HepG2 (cell line): ENCODE measurements around the gene ANAPC1. TPM values are rescaled to one million over a fixed set of nuclear protein-coding genes. Genes with fewer than 3 reads are reported as not detected.

ENCODE experiments used
- ATAC-seq: fragments of 200-7000 bp; cut with Tn5 transposase; 3 replicates; pipeline ENCODE4 v1.9.1; 2020; ENCODE audit warnings: mild to moderate bottlenecking, moderate library complexity
- Bru-seq: library from RNA; stranded (reverse); fragments of 400-500 nt; gene quantifications from one replicate; lab custom pipeline; 2021; lab: Mats Ljungman, UMichigan
- BruChase-seq, 2 experiments: library from RNA; stranded (reverse); fragments of 400-500 nt; gene quantifications; one replicate each; lab custom pipeline; 2021; lab: Mats Ljungman, UMichigan
- BruUV-seq: library from RNA; stranded (reverse); fragments of 400-500 nt; replicated peaks from 2 replicates; lab custom pipeline; 2021; lab: Mats Ljungman, UMichigan
- CTCF ChIA-PET: fragments of 300-600 bp; formaldehyde crosslinking; extraction: SDS; loops from one replicate; lab custom pipeline; 2021; ENCODE audit warnings: low total read pairs, inconsistent platforms, low intra/inter-chr PET ratio; lab: Yijun Ruan, JAX
- POLR2A ChIA-PET: fragments of 350-600 bp; sonication (Branson Sonifier 250); formaldehyde crosslinking; loops from one replicate; lab custom pipeline; 2020; ENCODE audit warnings: antibody characterized with exemption, inconsistent platforms; lab: Yijun Ruan, JAX
- DNase-seq: peaks from one replicate; pipeline ENCODE4 v3.0.0-alpha.2; 2015; ENCODE audit warnings: low spot score
- FAIRE-seq: peaks from 3 replicates; lab custom pipeline; 2011; peaks lifted over from hg19 to GRCh38; lab: Jason Lieb, UNC
- H2AFZ ChIP-seq: one replicate; pipeline ENCODE4 v1.6.1; 2011; ENCODE audit warnings: low read length, inconsistent platforms
- H3K27ac ChIP-seq: fragments of 300-600 bp; 3 replicates; pipeline ENCODE4 v1.8.0; 2011; ENCODE audit warnings: mixed run types, mild to moderate bottlenecking, mixed read lengths, low read length, inconsistent platforms; ENCODE audit not compliant: insufficient read depth; ENCODE audit errors: extremely low read length
- H3K27me3 ChIP-seq, 2 experiments: fragments of 200-600 bp in 1 of 2; 2 replicates in 1 of 2; 3 replicates in 1 of 2; pipeline versions ENCODE4 v1.6.0 to v1.8.0; 2011; ENCODE audit warnings: low read length in 2 of 2, mild to moderate bottlenecking in 2 of 2, moderate library complexity in 2 of 2, inconsistent platforms in 1 of 2; ENCODE audit not compliant: insufficient read depth in 2 of 2, control insufficient read depth in 1 of 2
- H3K36me3 ChIP-seq, 2 experiments: fragments of 200-600 bp in 1 of 2; replicated peaks in 1 of 2; 2 replicates in 1 of 2; 3 replicates in 1 of 2; pipeline versions ENCODE4 v1.5.1 to v1.8.0; 2011; ENCODE audit warnings: low read length in 2 of 2, inconsistent platforms in 1 of 2; ENCODE audit not compliant: insufficient read depth in 2 of 2, control insufficient read depth in 1 of 2
- H3K4me1 ChIP-seq: 2 replicates; pipeline ENCODE4 v1.5.1; 2012; ENCODE audit warnings: low read length, inconsistent platforms; ENCODE audit not compliant: insufficient read depth
- H3K4me2 ChIP-seq: 2 replicates; pipeline ENCODE4 v1.6.0; 2011; ENCODE audit warnings: low read depth, low read length, inconsistent platforms
- H3K4me3 ChIP-seq, 3 experiments: fragments of 200-600 bp in 1 of 3; sonication (generic), shearing (Covaris generic) in 1 of 3; replicated peaks in 1 of 3; 2 replicates each; pipeline ENCODE4 v1.5.1; 2011 to 2016; ENCODE audit warnings: low read length in 3 of 3, inconsistent platforms in 2 of 3, low read depth in 2 of 3, mild to moderate bottlenecking in 2 of 3, control low read depth in 1 of 3, mixed read lengths in 1 of 3; ENCODE audit not compliant: insufficient read depth in 1 of 3
- H3K79me2 ChIP-seq: one replicate; pipeline ENCODE4 v1.6.1; 2011; ENCODE audit warnings: low read length, inconsistent platforms; ENCODE audit not compliant: insufficient read depth
- H3K9ac ChIP-seq: 2 replicates; pipeline ENCODE4 v1.6.0; 2011; ENCODE audit warnings: mild to moderate bottlenecking, low read depth, low read length, inconsistent platforms; ENCODE audit not compliant: insufficient read depth
- H3K9me3 ChIP-seq: 2 replicates; pipeline ENCODE4 v1.5.1; 2012; ENCODE audit warnings: mild to moderate bottlenecking, low read length
- H4K20me1 ChIP-seq: 2 replicates; pipeline ENCODE4 v1.6.0; 2011; ENCODE audit warnings: inconsistent platforms, mild to moderate bottlenecking, low read length, moderate library complexity; ENCODE audit not compliant: insufficient read depth
- ADNP ChIP-seq: sonication (generic); formaldehyde crosslinking; IDR thresholded peaks from 2 replicates; pipeline ENCODE4 v1.4.0; 2020; ENCODE audit warnings: missing genetic modification reagents
- CEBPG ChIP-seq: IDR thresholded peaks from 2 replicates; pipeline ENCODE4 v1.6.1; 2016
- CHCHD3 ChIP-seq: sonication (generic); formaldehyde crosslinking; IDR thresholded peaks from 2 replicates; pipeline ENCODE4 v1.8.0; 2022; ENCODE audit warnings: mild to moderate bottlenecking, missing genetic modification reagents, moderate library complexity
- KMT2A ChIP-seq: sonication (generic); formaldehyde crosslinking; IDR thresholded peaks from 2 replicates; pipeline ENCODE4 v1.4.0; 2020; ENCODE audit warnings: missing genetic modification reagents
- REPIN1 ChIP-seq: sonication (generic); formaldehyde crosslinking; IDR thresholded peaks from 2 replicates; pipeline ENCODE4 v1.8.0; 2022; ENCODE audit warnings: missing genetic modification reagents, low read depth, mild to moderate bottlenecking, borderline replicate concordance
- ZC3H4 ChIP-seq: sonication (generic); formaldehyde crosslinking; IDR thresholded peaks from 2 replicates; pipeline ENCODE4 v1.4.0; 2020; ENCODE audit warnings: missing genetic modification reagents, borderline replicate concordance
- ZNF12 ChIP-seq: sonication (generic); formaldehyde crosslinking; IDR thresholded peaks from 2 replicates; pipeline ENCODE4 v1.5.0; 2020; ENCODE audit warnings: missing genetic modification reagents
- ZNF124 ChIP-seq: sonication (generic); formaldehyde crosslinking; IDR thresholded peaks from 2 replicates; pipeline ENCODE4 v1.4.0; 2020; ENCODE audit warnings: missing genetic modification reagents
- ZNF224 ChIP-seq: sonication (generic); formaldehyde crosslinking; IDR thresholded peaks from 2 replicates; pipeline ENCODE4 v1.5.0; 2020; ENCODE audit warnings: mild to moderate bottlenecking, missing genetic modification reagents
- ZNF766 ChIP-seq: sonication (generic); formaldehyde crosslinking; IDR thresholded peaks from 2 replicates; pipeline ENCODE4 v1.5.0; 2020; ENCODE audit warnings: missing genetic modification reagents, borderline replicate concordance
- ZNF878 ChIP-seq: sonication (generic); formaldehyde crosslinking; IDR thresholded peaks from 2 replicates; pipeline ENCODE4 v1.8.1; 2023; ENCODE audit warnings: mild to moderate bottlenecking, missing genetic modification reagents, moderate library complexity
- WGBS: methylation state at CpG from one replicate; pipeline ENCODE4 v1.1.6; 2017; ENCODE audit warnings: low lambda C conversion rate; 5-methylcytosine and 5-hydroxymethylcytosine counted together
- in situ Hi-C: cut with HindIII; loops from 2 replicates; pipeline ENCODE4 v1.10.0; 2017; ENCODE audit warnings: low pct_unique_long_range_greater_than_20kb; ENCODE audit not compliant: extremely low pct_ligation_motif_present
- intact Hi-C: fragments of 100-400 bp; cut with micrococcal nuclease; formaldehyde crosslinking; loops from one replicate; pipeline ENCODE4 v1.10.0; 2022; ENCODE audit not compliant: unreplicated experiment
- long read RNA-seq, 2 experiments: library from RNA in 1 of 2; library from polyadenylated mRNA in 1 of 2; stranded (forward) in 1 of 2; unstranded in 1 of 2; transcript quantifications; one replicate each; pipeline ENCODE4 v2.0.0, GENCODE V29; 2019 to 2022
- polyA minus RNA-seq, 3 experiments: library from RNA; depleted of rRNA, polyadenylated mRNA; stranded (reverse); fragments of >200 nt; gene quantifications; 2 replicates each; pipeline ENCODE4 v1.2.3, GENCODE V29; 2011; ENCODE audit warnings: low replicate concordance in 1 of 3
- polyA plus RNA-seq, 8 experiments: library from polyadenylated mRNA; depleted of rRNA in 3 of 8; stranded (reverse) in 7 of 8; unstranded in 1 of 8; fragments of >200 nt; fragmentation: Illumina TruSeq in 4 of 8; extraction: Trizol in 4 of 8; gene quantifications; 2 replicates each; pipeline versions ENCODE4 v1.2.1 to v1.2.3, GENCODE V29; 2011 to 2016; ENCODE audit warnings: low read depth in 4 of 8, missing spikeins in 1 of 8, mixed read lengths in 1 of 8; ENCODE audit not compliant: insufficient read depth in 1 of 8
- total RNA-seq, 5 experiments: library from RNA; depleted of rRNA; stranded (reverse); fragments of >200 nt; fragmentation: Illumina TruSeq; extraction: Trizol; gene quantifications; 2 replicates each; pipeline ENCODE4 v1.2.3, GENCODE V29; 2016; ENCODE audit warnings: low read depth in 1 of 5

The ANAPC1 gene, protein sequence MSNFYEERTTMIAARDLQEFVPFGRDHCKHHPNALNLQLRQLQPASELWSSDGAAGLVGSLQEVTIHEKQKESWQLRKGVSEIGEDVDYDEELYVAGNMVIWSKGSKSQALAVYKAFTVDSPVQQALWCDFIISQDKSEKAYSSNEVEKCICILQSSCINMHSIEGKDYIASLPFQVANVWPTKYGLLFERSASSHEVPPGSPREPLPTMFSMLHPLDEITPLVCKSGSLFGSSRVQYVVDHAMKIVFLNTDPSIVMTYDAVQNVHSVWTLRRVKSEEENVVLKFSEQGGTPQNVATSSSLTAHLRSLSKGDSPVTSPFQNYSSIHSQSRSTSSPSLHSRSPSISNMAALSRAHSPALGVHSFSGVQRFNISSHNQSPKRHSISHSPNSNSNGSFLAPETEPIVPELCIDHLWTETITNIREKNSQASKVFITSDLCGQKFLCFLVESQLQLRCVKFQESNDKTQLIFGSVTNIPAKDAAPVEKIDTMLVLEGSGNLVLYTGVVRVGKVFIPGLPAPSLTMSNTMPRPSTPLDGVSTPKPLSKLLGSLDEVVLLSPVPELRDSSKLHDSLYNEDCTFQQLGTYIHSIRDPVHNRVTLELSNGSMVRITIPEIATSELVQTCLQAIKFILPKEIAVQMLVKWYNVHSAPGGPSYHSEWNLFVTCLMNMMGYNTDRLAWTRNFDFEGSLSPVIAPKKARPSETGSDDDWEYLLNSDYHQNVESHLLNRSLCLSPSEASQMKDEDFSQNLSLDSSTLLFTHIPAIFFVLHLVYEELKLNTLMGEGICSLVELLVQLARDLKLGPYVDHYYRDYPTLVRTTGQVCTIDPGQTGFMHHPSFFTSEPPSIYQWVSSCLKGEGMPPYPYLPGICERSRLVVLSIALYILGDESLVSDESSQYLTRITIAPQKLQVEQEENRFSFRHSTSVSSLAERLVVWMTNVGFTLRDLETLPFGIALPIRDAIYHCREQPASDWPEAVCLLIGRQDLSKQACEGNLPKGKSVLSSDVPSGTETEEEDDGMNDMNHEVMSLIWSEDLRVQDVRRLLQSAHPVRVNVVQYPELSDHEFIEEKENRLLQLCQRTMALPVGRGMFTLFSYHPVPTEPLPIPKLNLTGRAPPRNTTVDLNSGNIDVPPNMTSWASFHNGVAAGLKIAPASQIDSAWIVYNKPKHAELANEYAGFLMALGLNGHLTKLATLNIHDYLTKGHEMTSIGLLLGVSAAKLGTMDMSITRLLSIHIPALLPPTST (N-terminal part only)
- total RNA-seq (2016; rRNA removed; fragmentation: Illumina TruSeq; extraction: Trizol) (89.7 and 109 TPM in 2 replicates), polyA plus RNA-seq (2011; rRNA removed) (42.9 and 50.0 TPM in 2 replicates), polyA minus RNA-seq (2011; rRNA and poly(A)+ RNA removed; ENCODE audit: low replicate concordance) (94.0 and 137 TPM in 2 replicates), Bru-seq, nascent RNA (percentile 90 among the genes with signal in this experiment), BruChase-seq, experiment 1, labeled RNA remaining after a 6-hour chase (percentile 90 among the genes with signal in this experiment), BruChase-seq, experiment 2, labeled RNA remaining after a 2-hour chase (percentile 92 among the genes with signal in this experiment)
- total RNA-seq (2016; cell fraction: cytosol; rRNA removed; fragmentation: Illumina TruSeq; extraction: Trizol; ENCODE audit: low read depth) = 23.1 and 23.4 TPM in 2 replicates
- 86.7 and 103 TPM in 2 replicates for total RNA-seq (2016; cell fraction: insoluble cytoplasmic fraction; rRNA removed; fragmentation: Illumina TruSeq; extraction: Trizol)
- total RNA-seq (2016; cell fraction: membrane; rRNA removed; fragmentation: Illumina TruSeq; extraction: Trizol) = 38.6 and 43.3 TPM in 2 replicates
- 120 and 143 TPM in 2 replicates for total RNA-seq (2016; cell fraction: nucleus; rRNA removed; fragmentation: Illumina TruSeq; extraction: Trizol)
- 36.9 and 41.2 TPM in 2 replicates for polyA plus RNA-seq (2011; cell fraction: cytosol; rRNA removed)
- polyA plus RNA-seq (2011; cell fraction: nucleus; rRNA removed) = 48.7 and 54.2 TPM in 2 replicates
- polyA plus RNA-seq (2012) = 35.3 and 41.2 TPM in 2 replicates
- polyA plus RNA-seq (2016; cell fraction: cytosol; fragmentation: Illumina TruSeq; extraction: Trizol; ENCODE audit: low read depth) = 7.8 and 8.5 TPM in 2 replicates
- polyA plus RNA-seq (2016; cell fraction: insoluble cytoplasmic fraction; fragmentation: Illumina TruSeq; extraction: Trizol; ENCODE audit: low read depth) = 40.8 and 44.3 TPM in 2 replicates
- 10.7 and 11.8 TPM in 2 replicates for polyA plus RNA-seq (2016; cell fraction: membrane; fragmentation: Illumina TruSeq; extraction: Trizol; ENCODE audit: low read depth)
- 53.7 and 58.1 TPM in 2 replicates for polyA plus RNA-seq (2016; cell fraction: nucleus; fragmentation: Illumina TruSeq; extraction: Trizol; ENCODE audit: insufficient read depth, low read depth)
- 65.4 and 74.5 TPM in 2 replicates for polyA minus RNA-seq (2011; cell fraction: cytosol; rRNA and poly(A)+ RNA removed)
- polyA minus RNA-seq (2011; cell fraction: nucleus; rRNA and poly(A)+ RNA removed) = 223 and 242 TPM in 2 replicates
- long read RNA-seq, experiment 1, partial matches to known transcripts = 11 of 21 reads
- long read RNA-seq, experiment 1, other reads (novel, unspliced or antisense) = 5 of 21 reads
- long read RNA-seq, experiment 2, full-length matches to known transcripts = 16 of 101 reads
- long read RNA-seq, experiment 2, partial matches to known transcripts = 43 of 101 reads
- long read RNA-seq, experiment 2, other reads (novel, unspliced or antisense) = 42 of 101 reads

DNA sequence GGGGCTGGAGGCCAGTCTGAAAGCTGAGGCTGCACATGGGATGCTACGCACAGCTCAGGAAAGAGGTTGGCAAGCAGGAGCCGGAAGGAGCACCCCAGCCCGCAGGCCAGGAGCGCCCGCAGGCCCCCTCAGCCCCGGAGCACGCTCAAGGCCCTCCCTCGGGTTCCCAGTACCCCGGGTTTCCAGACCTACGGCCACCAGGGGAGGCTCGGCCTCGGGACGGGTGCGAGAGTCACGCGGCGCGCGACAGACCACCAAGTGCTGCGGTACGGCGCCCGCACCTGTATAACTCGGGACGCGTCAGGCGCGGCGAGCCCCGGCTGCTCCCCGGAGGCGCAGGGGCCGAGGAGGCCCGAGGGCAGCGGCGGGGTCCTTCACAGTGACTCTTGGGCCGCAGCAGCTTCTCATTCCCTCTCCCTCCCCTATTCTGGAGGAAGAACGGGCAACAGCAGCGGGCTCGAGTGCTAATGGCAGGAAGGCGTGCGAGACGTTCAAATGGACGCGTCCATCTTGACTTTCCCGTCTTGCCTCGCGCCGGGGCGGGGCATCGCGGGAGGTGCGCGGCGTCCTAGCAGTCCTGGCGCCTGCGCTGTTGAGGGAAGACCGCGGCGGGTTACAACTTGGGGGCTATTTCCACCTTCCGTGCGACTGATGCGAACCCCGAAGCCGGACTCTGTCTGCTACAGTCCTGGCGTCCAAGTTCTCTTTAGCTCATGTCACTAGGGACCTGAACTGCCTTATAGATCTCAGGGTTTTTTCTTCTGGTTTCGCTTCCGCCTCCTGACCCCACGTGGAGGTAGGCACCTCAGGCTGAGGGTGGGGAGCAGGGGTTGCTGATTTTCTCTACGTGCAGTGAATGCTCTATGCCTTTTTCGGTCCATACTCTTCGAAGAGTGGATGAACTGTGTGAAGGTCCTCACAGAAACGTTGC lies at the start of gene ANAPC1:
Gene ANAPC1, minus strand, starts transcription at position 533 of the 931 bp plus-strand sequence. CDS start 3,368 bp downstream, outside the sequence.
- Histone ChIP-seq H3K27ac (peak within 1 kb of the TSS; percentile 87), H3K9ac (peak within 1 kb of the TSS; percentile 89), H3K4me3 (peak within 1 kb of the TSS; percentile 89 to 97 (median 96)), H2AFZ (peak within 1 kb of the TSS; percentile 91), H3K4me1 (peaks cover 26% of the 10 kb centered on the region), H3K36me3 (peaks cover 1 to 12% of the 10 kb centered on the region in 2 experiments; a peak in 2 of 5 replicates), H4K20me1 (no peaks in the 10 kb centered on the region), H3K79me2 (peaks cover 33% of the 10 kb centered on the region), H3K9me3 (no peaks in the 10 kb centered on the region), H3K27me3 (no peaks in the 10 kb centered on the region; a peak in 1 of 5 replicates), H3K4me2 (peak within 1 kb of the TSS; percentile 80)
- ChIA-PET POLR2A (interaction anchor here (0.7 to 3.5 kb wide), 9 partner anchors 9 to 174 kb away, joined by 3 to 27 read pairs (median 4); partner anchors contain the start of genes MERTK and TMEM87B), CTCF (interaction anchor here (1.0 kb wide), 1 partner anchor 165 kb away, joined by 5 read pairs; no protein-coding TSS in a partner anchor)
- intact Hi-C loops (loop anchor here (10.0 kb wide), 1 partner anchor 371 kb away; the partner anchor contains the start of gene ZC3H8), in situ Hi-C loops (no loop called here)
- TSS peak; percentile 96 for BruUV-seq
- WGBS = under 1% methylated on average over 42 of the region's 73 CpGs
- FAIRE-seq = no peak
- peak; percentile 96 for ATAC-seq
- peak; percentile 85 for DNase-seq
- TF ChIP-seq ZNF124 (CRISPR knock-in tag) (peak; percentile 77; the same call in 1 of the 2 replicates), ZNF766 (CRISPR knock-in tag) (peak; percentile 95), ZNF878 (CRISPR knock-in tag) (peak; percentile 79), ZC3H4 (CRISPR knock-in tag) (peak; percentile 54; the same call in 1 of the 2 replicates), ZNF12 (CRISPR knock-in tag) (no peak), ZNF224 (peak; percentile 70; the same call in 1 of the 2 replicates), CEBPG (CRISPR knock-in tag) (no peak), KMT2A (CRISPR knock-in tag) (peak; percentile 99), ADNP (no peak), REPIN1 (CRISPR knock-in tag) (peak; percentile 90), CHCHD3 (CRISPR knock-in tag) (peak; percentile 98)
